Measurements from ENCODE around the gene AGFG2. TPM values are rescaled to one million over a fixed set of nuclear protein-coding genes. Genes with fewer than 3 reads are reported as not detected.
"Not testable (repeated sequence)": the region's sequence is repeated elsewhere in the genome, so short reads cannot be mapped to it uniquely, and the experiment has no call there.

AGFG2 gene, protein sequence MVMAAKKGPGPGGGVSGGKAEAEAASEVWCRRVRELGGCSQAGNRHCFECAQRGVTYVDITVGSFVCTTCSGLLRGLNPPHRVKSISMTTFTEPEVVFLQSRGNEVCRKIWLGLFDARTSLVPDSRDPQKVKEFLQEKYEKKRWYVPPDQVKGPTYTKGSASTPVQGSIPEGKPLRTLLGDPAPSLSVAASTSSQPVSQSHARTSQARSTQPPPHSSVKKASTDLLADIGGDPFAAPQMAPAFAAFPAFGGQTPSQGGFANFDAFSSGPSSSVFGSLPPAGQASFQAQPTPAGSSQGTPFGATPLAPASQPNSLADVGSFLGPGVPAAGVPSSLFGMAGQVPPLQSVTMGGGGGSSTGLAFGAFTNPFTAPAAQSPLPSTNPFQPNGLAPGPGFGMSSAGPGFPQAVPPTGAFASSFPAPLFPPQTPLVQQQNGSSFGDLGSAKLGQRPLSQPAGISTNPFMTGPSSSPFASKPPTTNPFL
- total RNA-seq, result 10.5 TPM

DNA sequence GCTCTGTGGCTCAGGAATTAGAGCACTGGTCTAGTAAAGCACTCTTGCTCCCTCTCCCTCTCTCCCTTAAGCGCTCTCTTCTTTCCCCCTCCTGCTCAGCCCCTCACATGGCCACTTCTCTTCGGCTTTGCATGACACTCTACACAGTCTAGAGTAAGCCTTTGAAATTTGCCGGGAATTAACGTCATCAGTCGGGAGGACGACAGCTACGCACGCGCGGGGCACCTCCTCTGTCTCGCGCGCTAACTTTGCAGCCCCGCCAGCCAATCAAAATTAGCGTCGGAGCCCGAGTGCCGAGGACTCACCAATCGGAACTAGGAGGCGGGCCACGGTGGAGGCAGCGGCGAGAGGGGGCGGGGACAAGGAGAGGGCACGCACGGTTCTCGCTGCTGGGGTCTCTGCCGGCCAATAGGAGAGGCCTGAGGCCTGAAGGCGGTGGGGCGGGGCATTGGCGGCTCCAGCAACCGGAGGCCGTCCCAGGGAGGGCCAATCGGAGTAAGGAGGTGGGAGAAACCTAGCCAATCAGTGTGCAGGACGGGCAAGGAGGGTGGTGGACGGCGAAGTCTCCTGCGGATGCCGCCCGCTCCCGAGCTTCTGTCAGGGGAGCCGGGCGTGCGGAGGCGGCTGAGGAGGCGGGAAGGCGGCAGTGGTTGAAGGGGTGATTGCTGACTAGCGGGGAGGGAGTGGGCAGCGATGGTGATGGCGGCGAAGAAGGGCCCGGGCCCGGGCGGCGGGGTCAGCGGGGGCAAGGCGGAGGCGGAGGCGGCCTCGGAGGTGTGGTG is at the start of gene AGFG2:
TSS of gene AGFG2 (plus strand) at position 550 of the 782 bp plus-strand sequence. CDS start at position 694, 144 bp downstream.
- peak; percentile 97 to 100 (median 100) for DNase-seq (ENCODE audit: low read depth in 2 of 3, low spot score in 2 of 3)

DNA sequence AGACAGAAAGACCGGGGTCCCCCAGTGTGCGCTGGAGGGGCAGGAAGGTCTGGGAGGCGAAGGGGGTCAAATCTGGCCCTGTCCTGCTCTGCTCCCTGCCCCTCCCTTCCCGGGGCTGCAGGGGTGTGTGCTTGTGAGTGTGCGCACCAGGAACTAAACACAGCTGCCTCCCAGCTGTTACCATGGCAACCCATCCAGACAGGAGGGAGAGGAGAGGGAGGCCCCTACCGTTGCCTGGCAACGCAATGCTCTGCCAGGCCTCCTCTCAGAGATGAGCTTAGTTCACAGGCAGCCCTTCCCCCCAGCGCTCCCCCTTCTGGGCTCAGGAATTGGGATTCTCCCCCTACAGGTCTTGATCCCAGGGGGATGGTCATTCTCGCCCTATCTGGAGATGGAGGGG is 49.2 kb upstream of the AGFG2 start:
- peak in 2 of 3 donors; percentile 81 to 86 for DNase-seq (ENCODE audit: low read depth in 2 of 3, low spot score in 2 of 3)

DNA sequence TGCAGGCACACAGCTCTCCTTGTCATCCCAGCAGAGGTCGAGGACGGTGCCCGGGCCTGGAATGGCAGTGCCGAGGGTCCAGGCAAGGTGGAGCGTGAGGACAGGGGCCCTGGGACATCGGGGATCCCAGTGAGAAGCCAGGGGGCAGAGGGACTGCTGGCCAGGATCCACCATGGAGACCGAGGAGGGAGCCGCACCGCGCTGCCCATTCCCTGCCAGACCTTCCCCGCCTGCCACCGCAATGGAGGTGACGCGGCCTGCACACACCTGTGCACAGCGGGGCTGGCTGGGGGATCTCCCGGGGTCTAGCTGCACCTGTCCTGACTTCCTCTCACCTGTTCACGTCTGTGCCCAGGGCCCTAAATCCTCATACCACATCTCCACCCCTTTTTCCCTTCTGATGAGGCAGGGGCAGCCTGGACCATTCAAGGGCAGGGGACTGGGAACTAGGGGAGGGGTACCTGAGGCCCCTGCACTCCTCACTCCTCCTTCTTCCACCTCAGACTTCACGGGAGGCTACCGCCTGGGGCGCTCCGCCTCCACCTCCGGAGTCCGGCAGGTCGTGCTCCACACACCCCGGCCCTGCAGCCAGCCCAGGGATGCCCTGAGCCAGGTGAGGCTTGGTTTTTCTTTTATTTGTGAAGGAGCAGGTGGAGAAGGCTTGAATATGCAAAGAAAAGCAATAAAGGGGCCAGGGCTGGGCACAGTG is 48.4 kb upstream of the AGFG2 start:
- DNase-seq (ENCODE audit: low read depth in 2 of 3, low spot score in 2 of 3), result no peak

DNA sequence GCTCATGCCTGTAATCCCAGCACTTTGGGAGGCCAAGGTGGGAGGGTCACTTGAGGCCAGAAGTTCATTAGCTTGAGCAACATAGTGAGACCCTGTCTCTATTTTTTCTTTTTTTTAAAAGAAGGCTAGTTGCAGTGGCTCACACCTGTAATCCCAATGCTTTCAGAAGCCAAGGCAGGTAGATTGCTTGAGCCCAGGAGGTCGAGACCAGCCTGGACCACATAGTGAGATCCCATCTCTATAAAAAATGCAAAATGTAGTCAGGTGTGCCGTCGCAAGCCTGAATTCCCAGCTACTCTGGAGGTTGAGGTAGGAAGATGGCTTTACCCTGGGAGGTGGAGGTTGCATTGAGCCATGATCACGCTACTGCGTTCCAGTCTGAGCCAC is 47.8 kb upstream of the AGFG2 start:
- DNase-seq (ENCODE audit: low read depth in 2 of 3, low spot score in 2 of 3), result no peak

DNA sequence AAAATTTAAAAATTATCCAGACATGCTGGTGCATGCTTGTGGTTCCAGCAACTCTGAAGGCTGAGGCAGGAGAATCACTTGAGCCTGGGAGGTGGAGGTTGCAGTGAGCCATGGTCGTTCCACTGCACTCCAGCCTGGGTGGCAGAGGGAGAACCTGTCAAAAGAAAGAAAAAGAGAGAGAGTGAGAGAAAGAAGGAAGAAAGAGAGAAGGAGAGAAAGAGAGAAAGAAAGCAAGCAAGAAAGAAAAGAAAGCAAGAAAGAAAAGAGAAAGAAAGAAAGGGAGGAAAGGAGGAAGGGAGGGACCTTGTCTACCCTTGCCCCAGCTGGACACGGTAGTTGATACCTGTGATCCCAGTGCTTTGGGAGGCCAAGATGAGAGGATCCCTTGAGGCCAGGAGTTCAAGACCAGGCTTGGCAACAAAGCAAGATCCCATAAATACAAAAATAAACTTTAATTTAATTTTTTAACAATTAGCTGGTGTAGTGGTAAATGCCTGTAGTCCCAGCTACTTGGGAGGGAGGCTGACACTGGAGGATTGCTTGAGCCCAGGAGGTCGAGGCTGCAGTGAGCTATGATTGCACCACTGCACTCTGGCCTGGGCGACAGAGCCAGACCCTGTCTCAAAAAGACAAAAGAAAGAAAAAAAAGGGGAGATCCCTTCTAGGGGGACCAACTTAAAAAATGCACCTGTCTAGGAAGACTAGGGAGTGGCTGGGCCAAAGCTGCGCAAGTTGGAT is 46.1 kb upstream of the AGFG2 start:
- no peak for DNase-seq (ENCODE audit: low read depth in 2 of 3, low spot score in 2 of 3)

DNA sequence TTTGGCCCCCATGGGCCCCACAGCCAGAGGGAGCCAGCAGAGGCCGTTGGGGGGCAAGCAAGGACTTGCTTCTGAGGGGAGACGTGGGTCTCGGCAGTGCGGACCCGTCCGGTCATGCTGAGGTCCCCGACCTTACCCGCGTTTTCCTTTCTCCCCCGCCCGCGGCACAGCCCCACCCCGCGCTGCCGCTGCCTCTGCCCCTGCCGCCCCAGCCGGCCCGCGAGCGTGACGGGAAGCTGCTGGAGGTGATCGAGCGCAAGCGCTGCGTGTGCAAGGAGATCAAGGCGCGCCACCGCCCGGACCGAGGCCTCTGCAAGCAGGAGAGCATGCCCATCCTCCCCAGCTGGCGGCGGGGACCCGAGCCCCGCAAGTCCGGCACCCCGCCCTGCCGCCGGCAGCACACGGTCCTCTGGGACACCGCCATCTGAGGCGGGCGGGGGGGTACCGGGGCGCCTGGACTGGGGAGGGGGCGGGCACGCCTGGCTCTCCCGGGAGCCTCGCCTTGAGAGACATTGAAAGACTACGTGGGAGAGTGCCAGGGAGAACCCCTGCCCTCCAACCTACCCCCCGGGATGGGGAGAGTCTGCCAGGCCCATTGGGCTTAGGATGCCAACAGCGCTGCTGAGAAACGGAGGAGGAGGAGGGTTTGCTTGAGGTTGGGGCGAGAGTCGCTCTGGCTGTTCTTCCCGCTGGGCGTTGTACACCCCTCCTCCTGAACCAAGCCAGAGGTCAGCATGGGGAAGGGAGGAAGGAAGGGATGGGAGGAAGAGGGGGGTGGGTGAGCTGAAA is 45.3 kb upstream of the AGFG2 start:
- DNase-seq (ENCODE audit: low read depth in 2 of 3, low spot score in 2 of 3), result peak in 1 of 3 donors; percentile 56

DNA sequence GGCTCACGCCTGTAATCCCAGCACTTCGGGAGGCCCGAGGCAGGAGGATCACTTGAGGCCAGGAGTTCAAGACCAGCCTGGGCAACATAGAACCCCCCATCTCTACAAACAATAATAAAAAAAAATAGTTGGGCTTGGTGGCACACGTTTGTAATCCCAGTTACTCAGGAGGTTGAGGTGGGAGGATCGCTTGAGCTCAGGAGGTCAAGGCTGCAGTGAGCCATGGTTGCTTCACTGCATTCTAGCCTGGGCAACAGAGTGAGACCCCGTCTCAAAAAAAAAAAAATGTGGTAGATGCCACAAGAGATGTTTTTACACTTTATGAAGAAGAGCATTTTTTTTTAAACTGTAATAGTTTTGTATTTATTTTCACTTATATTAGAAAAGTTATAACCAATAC is 42.5 kb upstream of the AGFG2 start:
- no peak for DNase-seq (ENCODE audit: low read depth in 2 of 3, low spot score in 2 of 3)

DNA sequence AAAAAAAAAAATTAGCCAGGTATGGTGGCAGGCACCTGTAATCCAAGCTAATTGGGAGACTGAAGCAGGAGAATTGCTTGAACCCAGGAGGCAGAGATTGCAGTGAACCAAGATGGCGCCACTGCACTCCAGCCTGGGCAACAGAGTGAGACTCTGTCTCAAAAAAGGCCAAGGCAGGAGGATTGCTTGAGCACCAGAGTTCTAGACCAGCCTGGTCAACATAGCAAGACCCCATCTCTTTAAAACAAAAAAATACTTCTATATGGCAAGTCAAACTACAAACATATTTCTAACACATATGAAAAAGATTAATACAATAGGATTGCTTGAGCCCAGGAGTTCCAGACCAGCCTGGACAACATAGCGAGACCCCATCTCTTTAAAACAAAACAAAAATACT is 38.3 kb upstream of the AGFG2 start:
- DNase-seq (ENCODE audit: low read depth in 2 of 3, low spot score in 2 of 3), result not testable (repeated sequence)

DNA sequence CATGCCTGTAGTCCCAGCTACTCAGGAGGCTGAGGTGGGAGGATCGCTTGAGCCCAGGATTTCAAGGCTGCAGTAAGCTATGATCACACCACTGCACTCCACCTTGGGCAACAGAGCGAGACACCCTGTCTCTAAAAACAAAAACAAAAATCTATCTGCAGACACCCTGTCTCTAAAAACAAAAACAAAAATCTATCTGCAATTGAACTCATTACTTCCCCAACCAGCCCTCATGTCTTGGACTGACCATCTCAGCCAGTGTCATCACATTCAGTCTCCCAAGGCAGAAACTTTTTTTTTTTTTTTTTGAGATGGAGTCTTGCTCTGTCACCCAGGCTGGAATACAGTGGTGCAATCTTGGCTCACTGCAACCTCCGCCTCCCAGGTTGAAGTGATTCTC is 35.0 kb upstream of the AGFG2 start:
- DNase-seq (ENCODE audit: low read depth in 2 of 3, low spot score in 2 of 3), result not testable (repeated sequence)

DNA sequence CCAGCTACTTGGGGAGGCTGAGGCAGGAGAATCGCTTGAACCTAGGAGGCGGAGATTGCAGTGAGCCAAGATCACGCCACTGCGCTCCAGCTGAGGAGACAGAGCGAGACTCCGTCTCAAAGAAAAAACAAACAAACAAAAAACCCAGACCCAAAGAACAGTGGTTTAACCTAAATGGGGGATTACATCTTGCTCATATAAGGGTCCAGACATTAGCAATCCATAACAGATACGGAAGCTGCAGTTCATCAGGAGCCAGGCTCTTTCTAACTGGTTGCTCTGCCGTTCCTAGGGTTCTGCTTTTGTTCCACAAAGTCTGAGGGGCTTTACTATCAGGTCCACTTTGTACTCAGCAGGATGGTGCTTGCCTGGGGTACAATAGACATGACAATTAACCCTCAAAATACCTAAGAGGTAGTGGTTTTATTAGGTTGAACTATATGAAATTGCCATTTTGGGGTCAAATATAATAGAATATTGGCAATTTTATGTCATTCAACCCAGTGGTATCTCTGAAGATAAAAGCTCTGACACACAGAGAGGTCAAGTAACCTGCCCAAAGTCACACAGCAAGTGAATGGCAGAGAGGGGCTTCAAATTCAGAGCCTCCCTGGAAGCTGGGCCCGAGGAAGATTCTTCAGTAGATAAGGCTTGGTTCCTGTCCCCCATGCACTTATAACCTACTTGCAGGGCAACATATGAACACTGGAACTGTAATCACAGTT is 34.0 kb upstream of the AGFG2 start:
- DNase-seq (ENCODE audit: low read depth in 2 of 3, low spot score in 2 of 3), result no peak

DNA sequence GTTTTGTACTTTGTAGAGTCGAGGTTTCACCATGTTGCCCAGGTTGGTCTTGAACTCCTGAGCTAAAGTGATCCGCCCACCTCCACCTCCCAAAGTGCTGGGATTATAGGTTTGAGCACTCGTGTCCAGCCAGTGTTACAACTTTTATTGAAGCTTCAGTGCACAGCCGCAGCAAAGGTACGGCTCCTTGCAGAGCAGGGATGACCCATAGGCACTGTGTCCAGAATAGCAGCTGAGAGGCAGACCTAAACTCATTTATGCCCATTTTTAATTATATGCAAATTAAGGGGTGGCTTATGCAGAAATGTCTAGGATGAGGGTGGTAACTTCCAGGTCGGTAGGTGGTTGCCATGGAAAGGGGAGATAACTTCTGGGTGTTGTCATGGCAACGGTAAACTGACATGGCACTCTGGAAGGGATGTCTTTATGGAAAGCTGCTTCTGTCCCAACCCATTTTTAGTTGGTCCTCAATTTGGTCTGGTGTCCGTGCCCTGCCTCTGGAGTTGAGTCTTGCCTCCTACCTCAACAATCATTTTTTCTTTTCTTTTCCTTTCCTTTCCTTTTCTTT is 32.6 kb upstream of the AGFG2 start:
- no peak for DNase-seq (ENCODE audit: low read depth in 2 of 3, low spot score in 2 of 3)

DNA sequence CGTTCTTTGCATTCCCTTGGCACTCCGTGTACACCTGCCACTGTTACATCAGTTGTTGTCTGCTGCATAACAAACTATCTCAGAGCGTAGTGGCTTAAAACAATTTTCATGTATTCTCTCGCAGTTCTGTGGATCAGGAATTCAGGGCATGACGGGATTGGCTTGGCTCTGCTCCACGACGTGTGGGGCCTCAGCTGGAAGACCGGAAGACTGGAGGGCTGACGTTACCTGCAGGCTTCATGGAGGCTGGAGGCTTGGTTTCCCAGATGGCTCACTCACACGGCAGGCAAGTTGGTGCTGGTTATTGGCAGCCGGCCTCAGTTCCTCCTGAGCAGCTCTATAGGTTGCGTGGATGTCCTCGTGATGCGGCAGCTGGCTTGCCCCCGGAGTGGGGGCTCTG is 29.8 kb upstream of the AGFG2 start:
- no peak for DNase-seq (ENCODE audit: low read depth in 2 of 3, low spot score in 2 of 3)

DNA sequence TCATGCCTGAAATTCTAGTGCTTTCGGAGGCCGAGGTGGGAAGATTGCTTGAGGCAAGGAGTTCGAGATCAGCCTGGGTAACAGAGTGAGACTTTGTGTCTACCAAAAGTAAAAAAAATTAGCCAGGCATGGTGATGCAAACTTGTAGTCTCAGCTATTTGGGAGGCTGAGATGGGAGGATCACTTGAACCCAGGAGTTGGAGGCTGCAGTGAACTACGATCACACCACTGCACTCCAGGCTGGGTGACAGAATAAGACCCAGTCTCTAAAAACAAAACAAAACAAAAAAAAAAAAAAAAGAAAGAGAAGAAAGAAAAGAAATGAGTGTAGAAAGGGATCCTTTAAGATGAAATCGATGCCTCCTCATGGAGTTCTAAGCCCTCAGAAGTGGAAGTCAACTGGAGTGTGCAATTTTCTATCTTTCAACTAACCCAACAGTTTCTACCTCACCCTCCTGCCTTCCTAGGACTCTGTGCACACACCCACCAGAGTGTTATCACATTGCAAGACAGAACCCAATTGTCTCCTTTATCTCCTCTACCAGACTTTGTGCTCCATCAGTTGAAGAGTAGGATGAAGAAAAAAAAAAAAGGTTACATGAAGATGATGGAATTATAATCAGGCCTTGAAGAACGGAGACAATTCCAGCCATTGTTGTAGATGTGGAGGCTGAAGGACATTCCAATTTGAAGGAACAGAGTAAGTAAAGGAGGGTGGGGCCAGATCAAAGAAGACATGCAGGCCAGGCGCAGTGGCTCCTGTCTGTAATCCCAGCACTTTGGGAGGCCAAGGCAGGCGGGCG is 28.4 kb upstream of the AGFG2 start:
- DNase-seq (ENCODE audit: low read depth in 2 of 3, low spot score in 2 of 3), result no peak

DNA sequence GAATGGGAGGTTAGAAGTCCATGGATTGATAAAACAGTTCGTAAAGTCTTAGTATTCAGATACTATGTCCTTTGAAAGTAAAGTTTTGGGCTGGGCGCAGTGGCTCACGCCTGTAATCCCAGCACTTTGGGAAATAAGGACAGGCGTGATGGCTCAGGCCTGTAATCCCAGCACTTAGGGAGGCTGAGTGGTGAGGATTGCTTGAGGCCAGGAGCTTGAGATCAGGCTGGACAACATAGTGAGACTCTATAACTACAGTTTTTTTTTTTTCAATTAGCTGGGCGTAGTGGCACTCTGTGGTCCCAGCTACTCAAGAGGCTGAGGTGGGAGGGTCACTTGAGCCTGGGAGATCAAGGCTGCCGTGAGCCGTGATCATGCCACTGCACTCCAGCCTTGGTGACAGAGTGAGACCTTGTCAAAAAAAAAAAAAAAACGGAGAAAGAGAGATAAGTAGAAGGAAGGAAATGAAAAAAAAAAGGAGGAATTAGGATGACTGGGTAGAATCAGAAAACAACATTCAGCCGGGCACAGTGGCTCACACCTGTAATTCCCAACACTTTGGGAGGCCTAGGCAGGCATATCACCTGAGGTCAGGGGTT is 25.7 kb upstream of the AGFG2 start:
- peak in 1 of 3 donors; percentile 7 for DNase-seq (ENCODE audit: low read depth in 2 of 3, low spot score in 2 of 3)

DNA sequence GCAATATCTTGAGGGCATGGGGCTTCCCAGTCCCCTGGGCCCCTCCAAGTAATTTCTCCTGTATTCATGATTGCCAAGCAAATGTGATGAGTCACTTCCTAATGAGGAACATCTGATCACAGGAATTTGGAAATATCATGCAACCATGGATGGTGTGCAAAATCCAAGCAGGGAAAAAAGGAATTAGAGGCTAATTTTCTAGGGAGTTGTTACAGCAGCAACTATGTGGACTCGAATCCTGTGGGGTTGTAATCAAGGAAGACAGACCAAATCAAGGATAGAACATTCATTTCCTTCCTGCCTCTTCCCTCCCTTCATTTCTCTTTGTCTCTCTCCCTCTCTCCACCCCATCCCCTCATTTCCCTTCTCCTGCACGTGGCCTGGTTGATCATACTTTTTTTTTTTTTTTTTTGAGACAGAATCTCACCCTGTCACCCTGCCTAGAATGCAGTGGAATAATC is 23.9 kb upstream of the AGFG2 start:
- DNase-seq (ENCODE audit: low read depth in 2 of 3, low spot score in 2 of 3), result no peak

DNA sequence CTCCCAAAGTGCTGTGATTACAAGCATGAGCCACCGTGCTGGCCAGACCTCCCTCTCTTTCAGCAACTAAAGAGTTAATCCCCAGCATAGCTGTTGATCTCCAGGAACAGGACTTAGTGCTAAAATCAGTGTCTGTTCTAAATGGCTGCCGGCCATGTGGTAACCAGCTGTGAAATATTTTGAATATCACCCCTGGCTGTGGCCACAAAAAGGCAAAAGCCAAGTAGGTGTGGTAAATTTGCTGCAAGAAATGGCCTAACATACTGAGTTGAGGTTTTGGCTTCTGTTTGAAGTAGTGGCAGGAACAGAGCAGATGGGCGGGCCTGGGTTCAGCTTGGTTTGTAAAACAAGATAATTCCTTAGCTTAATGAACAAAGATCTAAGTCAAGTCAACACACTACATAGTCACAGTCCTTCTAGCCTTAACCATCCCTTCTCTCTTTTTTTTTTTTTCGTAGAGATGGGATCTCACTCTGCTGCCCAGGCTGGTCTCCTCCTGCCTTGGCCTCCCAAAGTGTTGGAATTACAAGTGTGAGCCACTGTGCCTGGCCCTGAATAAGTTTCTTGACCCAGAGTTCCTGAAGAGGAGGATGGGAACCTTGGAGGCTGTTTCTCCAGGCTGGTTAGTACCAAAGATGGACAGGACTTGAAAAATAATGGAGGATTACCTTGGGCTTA is 22.7 kb upstream of the AGFG2 start:
- peak in 2 of 3 donors; percentile 16 to 51 for DNase-seq (ENCODE audit: low read depth in 2 of 3, low spot score in 2 of 3)

DNA sequence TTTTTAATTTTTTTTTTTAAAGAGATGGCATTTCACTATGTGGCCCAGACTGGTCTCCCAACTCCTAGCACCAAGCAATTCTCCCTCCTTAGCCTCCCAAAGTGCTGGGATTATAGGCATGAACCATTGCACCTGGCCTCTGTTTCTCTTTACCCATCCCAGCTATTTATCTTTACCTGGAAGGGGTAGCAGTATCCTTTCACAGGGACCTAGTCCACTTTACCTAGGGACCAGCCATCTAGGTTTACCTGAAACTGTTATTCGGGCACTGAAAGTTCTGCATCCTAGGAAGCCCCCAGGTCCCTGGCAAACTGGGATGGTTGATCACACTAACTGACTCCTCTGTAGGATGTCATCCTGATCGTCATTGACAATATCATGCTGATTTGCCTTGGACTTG is 21.7 kb upstream of the AGFG2 start:
- DNase-seq (ENCODE audit: low read depth in 2 of 3, low spot score in 2 of 3), result no peak

Measured in hematopoietic multipotent progenitor cell (in vitro differentiated cells).